ENCODE data around the gene C8A.

The C8A gene

DNA sequence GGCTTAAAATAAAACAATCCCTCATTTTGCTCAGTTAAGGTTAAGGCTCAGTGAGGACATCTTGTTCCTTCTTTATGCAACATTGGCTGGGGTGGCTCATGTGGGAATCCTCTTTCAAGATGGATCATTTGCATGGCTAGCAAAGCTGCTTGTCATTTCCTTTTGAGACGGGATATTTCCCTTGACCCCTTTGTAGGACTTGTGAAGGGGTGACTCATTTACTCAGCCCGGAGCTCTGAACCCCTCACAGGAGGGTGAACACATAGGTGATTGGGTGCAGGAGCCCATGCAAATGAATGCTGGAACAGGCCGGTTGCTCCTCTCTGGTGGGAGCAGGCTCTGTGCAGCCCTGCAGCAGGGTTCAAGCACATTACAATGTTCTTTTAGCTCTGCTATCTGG, 15.8 kb upstream of the C8A start:
- peak; percentile 12 for DNase-seq

DNA sequence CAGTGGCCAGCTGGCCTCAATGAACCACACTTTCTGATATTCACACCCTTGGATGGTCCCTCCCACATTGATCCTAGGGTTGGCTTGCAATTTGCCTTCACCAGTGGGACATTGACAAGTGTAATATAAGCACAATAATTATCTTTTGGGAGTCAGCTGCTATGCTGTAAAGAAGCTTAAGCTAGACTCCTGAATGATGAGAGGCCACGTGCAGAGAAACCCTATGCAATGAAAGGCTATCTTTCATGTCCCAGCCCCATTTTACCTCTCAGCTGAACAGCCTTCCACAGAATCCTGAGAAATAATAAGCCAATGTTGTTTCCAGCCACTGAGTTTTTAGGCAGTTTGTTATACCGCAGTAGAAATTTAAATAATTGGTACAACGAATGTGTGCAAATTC, 11.1 kb upstream of the C8A start:
- DNase-seq = no peak

DNA sequence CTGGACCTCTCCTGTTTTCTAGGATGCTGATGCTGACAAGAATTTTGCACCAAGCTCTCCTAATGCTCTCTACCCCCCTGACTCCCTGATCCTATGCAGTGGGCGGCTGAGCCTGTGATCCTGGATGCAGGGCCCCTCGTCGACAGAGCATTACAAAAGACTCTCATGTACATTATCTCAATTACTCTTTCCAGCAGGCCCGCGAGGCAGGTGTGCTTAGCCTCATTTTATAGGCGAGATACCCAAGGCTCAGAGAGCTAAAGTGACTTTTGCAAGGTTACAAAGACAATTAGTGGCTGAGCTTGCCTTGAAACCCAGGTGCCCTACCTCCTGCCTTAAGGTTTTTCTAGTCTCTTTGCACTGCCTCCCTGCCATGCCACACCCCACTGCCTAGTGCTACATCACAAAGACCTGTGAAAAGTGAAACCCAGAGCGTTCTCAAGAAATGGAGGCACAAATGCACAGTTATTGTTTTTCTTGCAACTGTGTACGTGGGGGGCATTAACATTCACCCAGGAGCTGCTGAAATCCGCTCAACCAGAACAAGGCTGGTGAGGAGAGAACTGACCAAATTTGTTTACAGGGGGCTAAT, 10.0 kb upstream of the C8A start:
- DNase-seq = no peak

DNA sequence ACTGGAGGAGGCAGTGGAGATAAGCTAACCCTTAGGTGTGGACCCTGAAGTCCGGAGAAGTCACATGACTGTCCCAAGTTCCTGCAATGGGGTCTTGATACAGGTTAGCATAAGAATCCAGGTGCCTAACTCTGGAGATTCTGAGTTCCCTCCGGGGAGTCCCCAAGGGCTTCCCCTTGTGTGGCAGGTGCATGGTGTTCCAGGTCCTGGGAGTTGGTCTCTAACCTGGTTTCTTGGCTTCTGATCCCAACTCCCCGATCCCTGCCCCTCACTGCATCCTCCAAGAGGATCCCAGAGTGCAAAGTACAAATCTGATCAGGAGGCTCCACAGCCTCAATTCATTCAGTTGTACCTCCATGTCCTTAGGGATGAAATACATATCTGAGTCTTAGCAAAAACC, 9.3 kb upstream of the C8A start:
- DNase-seq = no peak

DNA sequence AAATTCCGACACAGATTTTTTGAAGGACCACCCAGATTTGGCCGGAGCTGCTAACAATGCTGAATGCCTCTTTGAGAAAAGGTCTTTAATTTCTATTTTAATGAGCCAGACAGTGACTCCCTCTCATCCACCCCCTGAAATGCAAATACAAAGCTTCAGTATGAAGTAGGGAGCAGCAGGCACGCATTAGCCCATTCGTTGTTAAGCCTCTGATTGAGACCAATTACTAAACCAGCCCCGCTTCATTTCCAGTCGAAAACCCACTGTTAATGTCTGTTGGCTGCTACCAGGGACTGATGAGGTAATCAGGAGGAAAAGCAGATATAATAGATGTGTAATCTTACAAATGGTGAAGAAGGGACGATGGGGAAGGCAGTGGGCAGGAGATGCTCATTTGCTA, 4.8 kb upstream of the C8A start:
- no peak for DNase-seq

DNA sequence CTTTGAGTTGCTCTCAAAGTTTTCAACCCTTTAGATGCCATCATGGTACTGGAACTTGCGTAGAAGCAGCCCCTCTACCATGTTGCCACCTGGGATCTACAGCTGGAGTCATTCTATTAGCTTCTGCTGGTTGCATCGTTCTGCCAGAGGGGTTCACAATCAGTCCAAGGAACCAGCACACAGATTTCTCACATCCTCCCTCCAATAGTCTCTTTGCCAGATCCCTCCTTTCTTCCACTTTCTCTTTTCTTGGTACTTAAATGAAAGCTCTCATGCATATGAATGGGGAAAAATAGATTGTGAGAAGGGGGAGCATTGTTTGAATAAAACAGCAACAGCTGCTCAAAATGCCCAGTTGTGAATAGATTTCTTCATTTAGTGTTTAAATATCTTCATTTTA, 4.2 kb upstream of the C8A start:
- DNase-seq = no peak

DNA sequence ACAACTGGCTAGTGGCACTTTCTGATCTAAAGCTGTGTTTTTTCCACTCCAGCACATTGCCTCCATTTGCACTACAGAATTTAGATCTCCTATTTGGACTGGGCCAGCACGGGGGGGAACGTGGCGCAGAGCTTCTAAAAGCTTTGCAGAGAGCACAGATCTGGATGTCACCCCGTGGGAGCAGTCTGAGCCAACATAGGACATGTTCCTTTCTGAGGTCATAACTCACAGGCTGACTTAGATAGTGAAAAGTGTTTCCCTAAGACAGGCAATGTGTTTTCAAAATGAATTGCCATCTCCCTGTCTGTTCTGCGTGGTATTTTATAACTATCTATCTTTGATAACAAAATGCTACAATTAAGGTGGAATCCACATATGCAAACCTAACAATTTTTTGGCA, 3.7 kb upstream of the C8A start:
- no peak for DNase-seq

DNA sequence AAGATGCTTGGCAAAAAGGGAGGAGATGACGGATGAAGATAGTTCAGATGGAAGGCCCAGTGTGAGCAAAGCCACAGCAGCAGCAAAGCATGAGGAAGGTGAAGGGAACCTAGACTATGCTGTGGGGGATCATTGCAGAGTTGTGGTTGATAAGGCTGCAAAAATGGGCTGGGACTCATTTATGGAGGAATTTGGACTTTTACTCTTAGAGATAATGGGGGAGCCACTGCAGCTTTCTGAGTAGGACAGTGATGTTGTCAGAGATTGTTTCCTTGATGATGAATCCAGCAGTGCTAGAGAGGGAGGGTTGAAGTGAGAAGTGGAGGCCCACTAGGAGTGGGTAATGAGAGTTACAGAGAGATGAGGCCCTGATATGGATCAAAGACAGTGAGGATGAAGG, 2.1 kb upstream of the C8A start:
- DNase-seq = no peak

DNA sequence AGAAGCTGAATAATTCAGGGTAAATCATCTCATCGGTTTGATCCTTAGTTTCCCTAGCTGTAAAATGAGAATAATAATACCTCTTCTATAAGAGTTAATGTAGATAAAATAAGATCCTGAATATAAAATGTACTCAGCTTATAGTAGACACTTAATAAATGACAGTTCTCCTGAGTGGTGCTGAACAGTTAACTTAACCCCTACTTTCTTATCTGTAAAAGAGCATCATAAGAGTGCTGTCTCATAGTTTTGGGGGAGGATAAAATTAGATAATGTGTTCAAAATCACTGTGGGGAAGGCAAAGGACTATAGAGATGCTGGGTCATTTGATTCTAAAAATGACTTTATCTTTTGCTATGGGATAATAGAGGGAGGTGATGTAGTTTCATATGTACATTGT, 593 bp downstream of the C8A start:
- no peak for DNase-seq

DNA sequence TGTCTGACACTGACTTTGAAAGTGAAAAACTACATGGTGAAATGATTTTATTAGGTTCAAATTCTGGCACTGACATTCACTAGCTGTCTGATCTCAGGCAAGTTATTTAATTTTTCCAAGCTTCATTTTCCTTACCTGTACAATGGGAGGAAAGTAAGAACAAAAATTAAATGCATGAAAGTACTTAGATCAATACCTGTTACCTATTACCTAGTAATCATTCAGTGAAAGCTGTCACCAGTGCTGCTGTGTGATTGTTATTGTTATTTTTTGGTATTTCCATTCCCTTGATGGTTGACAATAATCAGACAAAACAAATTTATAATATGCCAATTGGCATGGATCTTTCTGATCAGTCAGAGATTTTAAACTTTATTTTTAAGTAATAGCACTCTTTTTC, 1.6 kb downstream of the C8A start:
- DNase-seq = no peak

DNA sequence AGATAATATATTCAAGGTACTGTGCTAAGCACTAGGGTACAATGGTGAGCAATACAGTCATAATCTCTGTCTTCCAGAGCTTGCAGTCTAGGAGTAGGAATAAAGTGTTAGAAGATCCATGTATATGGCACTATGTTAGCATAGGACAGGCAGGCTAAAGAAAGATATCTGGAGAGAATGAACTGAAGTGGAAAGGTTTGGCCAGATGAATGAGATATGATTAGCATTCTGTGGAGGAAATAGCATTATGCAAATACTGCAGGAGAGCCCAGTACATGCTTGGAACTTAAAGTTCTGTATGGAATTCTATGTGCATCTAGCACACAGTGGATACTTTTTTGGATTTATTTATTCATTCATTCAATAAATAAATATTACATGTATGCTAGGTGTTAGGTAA, 4.7 kb downstream of the C8A start:
- DNase-seq = no peak

DNA sequence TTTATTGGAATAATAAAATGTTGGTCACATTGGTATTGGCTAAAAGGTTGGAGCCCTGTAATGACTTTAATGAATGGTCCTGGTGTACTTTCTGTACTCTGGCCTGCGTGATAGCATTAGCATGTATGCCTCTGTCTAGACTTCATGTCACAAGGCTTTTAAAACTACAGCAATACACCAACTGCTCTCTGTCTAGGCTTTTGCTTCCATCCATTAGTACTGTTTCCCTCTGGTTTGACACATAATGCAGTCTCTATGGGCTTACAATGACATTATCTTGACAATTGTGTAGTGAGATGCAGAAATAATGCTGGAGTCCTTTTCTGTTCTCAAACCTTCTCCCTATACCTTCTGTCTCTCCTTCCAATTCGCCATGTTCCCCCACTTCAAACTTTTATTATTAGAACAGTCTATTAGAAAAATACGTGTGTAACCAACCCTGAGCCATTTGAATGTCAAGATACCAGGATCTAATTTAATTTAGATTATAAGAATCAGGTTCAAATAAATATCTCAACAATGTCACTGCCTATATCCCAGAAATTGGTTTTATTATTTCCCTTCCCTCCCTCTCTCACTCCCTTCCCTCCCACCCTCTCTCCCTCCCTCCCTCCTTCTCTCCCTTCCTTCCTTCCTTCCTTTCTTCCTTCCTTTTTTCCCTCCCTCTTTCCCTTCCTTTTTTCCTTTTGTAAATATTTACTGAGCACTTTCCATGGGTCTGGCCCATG, 8.8 kb downstream of the C8A start:
- no peak for DNase-seq

DNA sequence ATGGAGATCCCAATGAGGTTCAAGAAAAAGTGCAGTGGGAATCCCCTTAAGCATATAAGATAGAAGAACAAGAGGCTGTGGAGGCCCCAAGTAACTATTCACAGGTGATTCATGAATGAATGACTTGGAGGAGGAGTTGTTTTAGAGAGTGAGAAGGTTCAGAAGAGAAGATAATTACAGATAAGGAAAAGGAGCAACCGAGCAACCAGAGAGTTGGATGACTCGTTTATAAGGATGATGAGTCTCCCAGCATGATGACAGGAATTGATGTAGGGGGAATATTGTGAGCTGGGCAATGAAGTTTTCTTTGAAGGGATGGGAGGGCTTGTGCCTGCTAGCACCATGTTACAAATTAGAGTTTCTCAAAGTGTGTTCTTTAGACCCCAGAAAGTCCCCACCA, 9.8 kb downstream of the C8A start:
- no peak for DNase-seq

DNA sequence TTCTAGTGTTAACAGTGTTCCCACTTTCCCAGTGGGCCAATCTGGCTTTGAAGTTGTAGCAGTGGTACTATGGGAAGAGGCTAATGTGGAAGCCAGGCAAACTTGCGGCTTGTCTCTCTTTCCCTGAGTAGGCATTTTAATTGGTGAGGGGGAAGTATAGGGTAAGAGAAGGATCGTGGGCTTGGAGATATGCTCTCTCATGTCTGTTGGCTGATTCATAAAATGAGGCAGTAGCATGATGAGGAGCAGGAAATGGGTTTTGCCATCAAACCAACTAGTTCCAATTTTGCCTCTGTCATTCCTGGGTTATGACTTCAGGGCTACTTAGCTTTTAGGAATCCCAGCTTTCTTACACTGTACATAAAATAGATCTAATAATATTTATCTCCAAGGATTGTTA, 12.1 kb downstream of the C8A start:
- DNase-seq = peak; percentile 74

DNA sequence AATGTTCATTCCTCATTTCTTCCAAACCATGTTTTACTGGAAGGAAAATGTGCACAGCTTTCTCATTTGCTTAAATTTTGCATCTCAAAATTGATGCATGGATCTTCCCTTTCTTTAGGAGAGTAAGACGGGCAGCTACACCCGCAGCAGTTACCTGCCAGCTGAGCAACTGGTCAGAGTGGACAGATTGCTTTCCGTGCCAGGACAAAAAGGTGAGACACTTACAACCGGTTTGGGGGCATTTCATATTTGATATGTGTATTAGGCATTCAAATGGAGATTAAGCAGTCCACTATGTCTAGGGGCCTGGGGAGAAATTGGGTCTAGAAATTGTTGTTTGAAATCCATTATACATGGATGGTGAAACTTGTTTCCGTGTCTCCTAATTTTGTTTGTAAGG, 12.9 kb downstream of the C8A start:
- DNase-seq = no peak

DNA sequence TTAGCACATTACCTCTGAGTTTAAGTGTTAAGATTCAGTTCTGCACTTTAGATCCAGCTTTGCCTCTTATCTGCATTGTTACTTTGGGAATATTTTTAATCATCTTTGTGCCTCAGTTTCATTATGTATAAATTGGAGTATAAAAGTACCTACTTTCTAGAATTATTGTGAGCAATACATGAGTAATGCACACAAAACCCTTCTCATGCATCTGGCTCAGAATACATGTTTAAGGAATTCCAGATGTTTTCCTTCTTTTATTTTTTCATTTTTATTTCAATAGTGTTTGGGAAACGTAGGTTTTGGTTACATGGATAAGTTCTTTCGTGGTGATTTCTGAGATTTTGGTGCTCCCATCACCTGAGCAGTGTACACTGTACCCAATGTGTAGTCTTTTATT, 14.2 kb downstream of the C8A start:
- DNase-seq = peak; percentile 37

DNA sequence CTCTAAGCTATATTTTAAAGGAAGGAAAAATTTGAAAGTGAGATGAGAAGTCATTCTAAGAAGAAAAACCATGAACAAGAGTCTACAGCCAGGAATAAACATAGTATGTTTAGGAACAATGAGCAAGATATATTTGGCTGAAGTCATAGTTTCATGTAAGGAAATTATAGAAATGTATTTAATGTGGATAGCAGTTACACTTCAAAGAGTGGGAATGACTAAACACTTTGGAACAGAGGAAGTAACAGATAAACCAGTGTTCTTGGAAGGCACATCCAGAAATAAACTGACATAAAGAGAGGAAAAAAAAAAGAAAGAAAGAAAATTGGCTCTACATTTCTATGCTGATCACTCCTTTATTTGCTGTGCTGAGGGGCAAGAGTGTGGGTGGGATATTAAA, 18.0 kb downstream of the C8A start:
- DNase-seq = peak; percentile 53

DNA sequence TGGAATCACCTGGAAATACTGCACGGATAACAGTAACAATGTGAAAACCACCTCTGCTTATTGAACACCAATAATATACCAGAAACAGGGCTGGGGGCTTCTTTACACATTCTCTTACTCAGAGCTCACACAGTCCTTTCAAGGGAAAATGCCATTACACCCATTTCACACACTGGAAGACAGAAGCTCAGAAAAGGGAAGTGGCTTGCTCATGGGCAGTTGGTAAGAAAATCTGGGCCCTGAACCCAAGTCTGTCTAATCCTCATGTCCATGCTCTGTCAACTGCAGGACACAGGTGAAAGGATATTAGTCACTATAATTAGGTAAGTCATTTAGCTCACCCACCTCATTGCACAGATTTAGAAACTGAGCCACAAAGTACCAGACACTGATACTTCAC, 18.6 kb downstream of the C8A start:
- DNase-seq = no peak

DNA sequence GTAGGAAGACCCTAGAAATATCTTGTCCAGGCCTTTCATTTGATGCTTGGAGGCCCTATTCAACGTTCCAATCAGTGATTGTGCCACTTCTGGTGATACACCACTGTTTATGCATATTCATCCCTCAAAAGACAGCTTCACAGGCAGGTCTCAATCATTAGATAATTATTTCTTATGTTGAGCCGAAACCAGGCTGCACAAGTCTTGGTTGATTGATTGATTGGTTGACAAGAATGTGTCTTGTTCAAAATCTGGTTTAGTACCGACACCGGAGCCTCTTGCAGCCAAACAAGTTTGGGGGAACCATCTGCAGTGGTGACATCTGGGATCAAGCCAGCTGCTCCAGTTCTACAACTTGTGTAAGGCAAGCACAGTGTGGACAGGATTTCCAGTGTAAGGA, 20.1 kb downstream of the C8A start:
- DNase-seq = no peak

DNA sequence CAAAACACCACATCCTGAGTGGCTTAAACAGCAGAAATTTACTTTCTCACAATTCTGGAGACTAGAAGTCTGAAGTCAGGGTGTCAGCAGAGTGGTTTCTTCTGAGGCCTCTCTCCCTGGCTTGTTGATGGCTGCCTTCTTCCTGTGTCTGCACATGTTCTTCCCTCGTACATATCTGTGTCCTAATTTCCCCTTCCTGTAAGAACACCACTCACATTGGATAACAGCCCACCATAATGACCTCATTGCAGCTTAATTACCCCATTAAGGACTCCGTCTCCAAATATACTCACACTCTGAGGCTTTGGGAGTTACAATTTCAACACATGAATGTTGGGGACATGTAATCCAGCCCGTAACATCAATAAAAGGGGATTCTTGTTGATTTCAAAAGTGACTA, 23.4 kb downstream of the C8A start:
- DNase-seq = no peak

DNA sequence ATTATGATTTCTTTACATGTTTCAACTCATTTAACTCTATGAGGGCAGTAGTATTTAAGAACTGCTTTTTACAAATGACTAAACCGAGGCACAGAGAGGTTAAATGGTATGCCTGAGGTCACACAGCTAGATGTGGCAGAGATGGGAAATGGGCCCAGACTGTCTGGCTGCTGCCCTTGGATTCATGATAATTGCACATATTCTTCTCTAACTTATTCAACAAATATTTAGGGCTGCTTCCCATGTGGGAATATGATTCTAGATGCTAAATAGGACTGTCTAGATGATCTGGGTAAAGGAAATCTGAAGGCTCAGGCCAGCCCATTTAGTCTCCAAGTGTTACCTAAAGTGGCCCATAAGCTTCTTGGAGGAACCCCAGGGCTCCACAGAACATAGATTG, 26.2 kb downstream of the C8A start:
- no peak for DNase-seq

DNA sequence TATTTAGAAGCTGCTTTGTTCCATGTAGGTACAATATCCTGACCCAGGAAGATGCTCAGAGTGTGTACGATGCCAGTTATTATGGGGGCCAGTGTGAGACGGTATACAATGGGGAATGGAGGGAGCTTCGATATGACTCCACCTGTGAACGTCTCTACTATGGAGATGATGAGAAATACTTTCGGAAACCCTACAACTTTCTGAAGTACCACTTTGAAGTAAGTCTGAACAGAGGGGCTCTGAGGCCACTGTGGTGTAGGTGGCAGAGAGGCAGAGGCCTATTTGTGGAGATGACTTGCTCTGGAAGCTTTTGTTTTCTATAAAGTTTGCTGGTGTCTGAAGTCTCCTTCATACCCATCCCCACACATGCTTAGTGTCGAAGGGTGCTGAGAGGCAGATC, 26.8 kb downstream of the C8A start:
- DNase-seq = no peak

DNA sequence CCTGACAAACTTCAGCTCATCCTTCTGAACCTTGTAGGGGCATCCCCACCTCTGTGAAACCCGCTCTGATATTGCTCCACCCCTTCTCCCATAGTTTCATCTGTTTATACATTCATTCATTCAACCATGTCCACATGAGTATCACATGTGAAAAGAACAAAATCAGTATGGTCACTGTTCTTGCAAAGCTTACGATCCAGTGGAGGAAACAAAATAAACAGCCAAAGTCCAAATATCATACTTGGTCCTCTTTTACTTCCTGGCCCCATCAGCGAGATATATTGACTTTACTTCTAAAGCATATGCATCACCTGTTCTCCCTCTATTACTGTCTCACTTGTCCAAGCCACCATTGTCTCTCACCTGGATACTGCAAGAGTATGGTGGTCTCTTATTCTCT, 35.6 kb downstream of the C8A start:
- no peak for DNase-seq

DNA sequence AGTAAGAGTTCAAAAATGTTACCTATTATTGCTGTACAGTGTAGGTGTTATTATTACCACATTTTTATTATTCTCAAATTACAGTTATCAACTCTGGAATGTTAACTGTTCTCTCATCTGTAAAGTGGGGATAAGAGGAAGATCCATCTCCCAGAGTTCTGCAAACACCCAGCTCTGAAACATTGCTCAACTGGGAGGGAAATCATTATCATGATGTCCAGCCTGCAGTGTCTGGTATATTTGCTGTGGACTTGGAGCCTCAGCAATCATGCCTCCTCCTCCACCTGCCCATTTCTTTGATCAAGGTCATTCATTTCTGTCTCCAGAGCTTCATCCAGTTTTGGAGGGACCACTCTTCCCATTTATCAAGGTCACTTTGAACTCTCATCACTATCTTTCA, 39.4 kb downstream of the C8A start:
- DNase-seq = no peak

Measured in HCEC 1CT (cell line).